Measurements from ENCODE around the gene VASP.

The VASP gene

GRCh38 chr19:45558399-45558878 is 51.2 kb downstream of the VASP start:
- peak; percentile 80 for DNase-seq

GRCh38 chr19:45560038-45560437 is 52.8 kb downstream of the VASP start:
- DNase-seq, result no peak

DNA sequence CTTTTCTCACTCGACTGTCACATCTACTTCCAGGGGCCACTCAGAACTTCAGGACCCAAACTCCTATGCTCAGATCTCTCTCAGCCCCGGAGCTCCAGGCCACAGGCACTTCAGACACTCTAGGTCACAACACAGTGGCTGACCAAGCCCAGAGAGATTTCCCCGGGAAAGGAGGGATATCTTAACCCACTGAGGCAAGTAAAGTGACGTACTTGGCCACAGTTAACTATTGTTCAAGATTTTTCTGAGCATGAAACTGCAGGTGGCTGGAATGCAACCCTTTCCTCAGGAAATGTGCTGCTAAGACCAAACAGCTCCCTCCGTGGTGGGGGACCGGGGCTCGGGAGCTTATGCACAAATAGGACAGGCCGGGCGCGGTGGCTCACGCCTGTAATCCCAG is 53.4 kb downstream of the VASP start:
- no peak for DNase-seq

GRCh38 chr19:45564131-45564780 is 57.0 kb downstream of the VASP start:
- no peak for DNase-seq

- DNase-seq, result no peak
Observed at GRCh38 chr19:45567609-45568008, 60.3 kb downstream of the VASP start.

- no peak for DNase-seq
Observed at GRCh38 chr19:45568732-45569131, 61.5 kb downstream of the VASP start.

- DNase-seq, result peak; percentile 53
Observed at GRCh38 chr19:45569619-45570421, 62.5 kb downstream of the VASP start.

DNA sequence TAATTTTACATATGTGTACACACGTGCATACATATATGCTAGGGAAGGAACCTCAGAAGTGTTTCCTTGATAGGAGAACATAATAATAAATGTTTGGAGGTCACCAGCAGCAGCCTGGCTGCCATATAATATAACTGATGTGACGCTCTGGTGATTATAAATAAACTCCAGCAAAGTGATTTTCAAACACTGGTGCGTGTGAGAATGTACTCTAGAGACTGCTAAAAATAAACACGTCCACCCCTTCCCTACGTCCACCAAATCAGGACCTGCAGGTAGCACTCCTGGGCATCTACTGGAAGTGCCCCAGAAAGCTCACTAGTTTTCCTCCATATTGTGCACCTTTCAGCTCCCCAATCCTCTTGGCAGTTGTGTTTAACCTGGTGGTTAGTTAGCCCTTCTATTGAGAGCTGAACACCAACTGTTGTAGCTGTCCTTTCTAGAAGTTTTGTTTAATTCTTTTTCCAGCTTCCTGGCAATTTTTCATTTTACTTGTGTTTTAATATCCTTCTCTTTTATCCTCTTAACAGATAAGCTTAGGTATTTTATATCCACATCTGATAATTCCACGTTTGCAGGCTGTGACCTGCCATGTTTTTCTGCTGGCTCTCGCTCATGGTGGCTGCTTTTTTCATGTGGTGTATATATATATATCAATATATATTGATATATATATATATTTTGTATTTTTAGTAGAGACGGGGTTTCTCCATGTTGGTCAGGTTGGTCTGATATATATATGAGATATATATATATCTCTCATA is 64.4 kb downstream of the VASP start:
- no peak for DNase-seq

DNA sequence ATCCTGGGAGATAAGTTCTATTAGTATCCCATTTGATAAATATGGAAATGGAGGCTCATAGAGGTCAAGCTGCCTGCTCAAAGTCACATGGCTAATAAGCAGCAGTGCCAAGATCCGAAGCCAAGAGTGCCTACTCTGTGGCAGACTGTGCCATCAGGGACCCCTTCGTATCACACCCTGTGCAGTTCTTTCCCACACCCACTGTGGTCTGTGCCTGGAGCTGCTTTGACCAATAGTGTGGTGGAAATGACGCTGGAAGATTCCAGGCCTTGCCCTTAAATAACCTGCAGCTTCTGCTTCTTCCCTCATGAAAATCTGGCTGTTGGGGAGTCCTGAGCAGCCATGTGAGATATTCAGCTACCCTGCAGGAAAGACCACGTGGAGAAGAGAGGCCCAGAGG is 67.2 kb downstream of the VASP start:
- DNase-seq, result no peak

DNA sequence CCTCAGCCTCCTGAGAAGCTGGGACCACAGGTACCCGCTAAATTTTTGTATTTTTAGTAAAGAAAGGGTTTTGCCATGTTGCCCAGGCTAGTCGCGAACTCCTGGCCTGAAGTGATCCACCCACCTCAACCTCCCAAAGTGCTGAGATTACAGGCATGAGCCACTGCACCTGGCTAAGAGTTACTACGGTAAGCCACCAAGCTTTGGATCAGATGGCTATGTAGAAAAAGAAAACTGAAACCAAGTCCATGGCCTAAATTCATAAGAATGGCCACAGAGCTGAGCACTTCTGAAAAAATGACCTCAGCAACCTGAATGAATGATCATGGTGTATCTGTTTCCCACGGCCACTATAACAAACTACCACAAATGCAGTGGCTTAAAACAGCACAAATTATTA is 67.9 kb downstream of the VASP start:
- DNase-seq, result no peak

Measured in CD4-positive, alpha-beta T cell treated with Interleukin-21 for 1 hour (primary cell).